IMR-90 (cell line): ENCODE results near the gene METTL25. TPM values are rescaled to one million over a fixed set of nuclear protein-coding genes. Genes with fewer than 3 reads are reported as not detected.

Experiments used
- ATAC-seq: fragments of 200-7000 bp; cut with Tn5 transposase; 2 replicates; pipeline ENCODE4 v1.9.1; 2020; ENCODE audit warnings: low read depth, mild to moderate bottlenecking, moderate library complexity
- BruUV-seq: library from RNA; stranded (reverse); fragments of 400-500 nt; replicated peaks from 2 replicates; lab custom pipeline; 2021; lab: Mats Ljungman, UMichigan
- CTCF ChIA-PET: fragments of 300-600 bp; formaldehyde crosslinking; extraction: SDS; loops from one replicate; lab custom pipeline; 2021; ENCODE audit warnings: antibody characterized with exemption; lab: Yijun Ruan, JAX
- POLR2A ChIA-PET: fragments of 300-600 bp; sonication (Branson Sonifier 250); formaldehyde crosslinking; loops from one replicate; lab custom pipeline; 2022; ENCODE audit warnings: antibody characterized with exemption; ENCODE audit not compliant: unreplicated experiment; lab: Charles Lee
- DNase-seq: peaks from one replicate; pipeline ENCODE4 v3.0.0; 2013
- H2AFZ ChIP-seq: replicated peaks from 2 replicates; pipeline ENCODE3; 2013; ENCODE audit warnings: low read length, mild to moderate bottlenecking; ENCODE audit not compliant: poor library complexity
- H2AK5ac ChIP-seq: 2 replicates; pipeline ENCODE4 v1.6.1; 2013; ENCODE audit warnings: low read depth, low read length, inconsistent platforms
- H2AK9ac ChIP-seq: replicated peaks from 2 replicates; pipeline ENCODE3; 2013; ENCODE audit warnings: mild to moderate bottlenecking, low read depth, low read length, moderate library complexity; ENCODE audit not compliant: poor library complexity
- H2BK120ac ChIP-seq: 2 replicates; pipeline ENCODE4 v1.6.1; 2013; ENCODE audit warnings: low read depth, low read length, inconsistent platforms
- H2BK15ac ChIP-seq: 3 replicates; pipeline ENCODE4 v1.6.1; 2013; ENCODE audit warnings: low read depth, low read length, inconsistent platforms
- H2BK20ac ChIP-seq: 2 replicates; pipeline ENCODE4 v1.6.1; 2013; ENCODE audit warnings: low read depth, mild to moderate bottlenecking, inconsistent platforms, low read length, moderate library complexity
- H2BK5ac ChIP-seq: 2 replicates; pipeline ENCODE4 v1.6.1; 2013; ENCODE audit warnings: mild to moderate bottlenecking, low read depth, low read length, inconsistent platforms; ENCODE audit not compliant: poor library complexity, severe bottlenecking
- H3K14ac ChIP-seq: replicated peaks from 2 replicates; pipeline ENCODE4 v1.6.1; 2013; ENCODE audit warnings: low read depth, low read length, inconsistent platforms
- H3K18ac ChIP-seq: 2 replicates; pipeline ENCODE4 v1.6.1; 2013; ENCODE audit warnings: low read depth, low read length, control low read depth
- H3K23ac ChIP-seq: 2 replicates; pipeline ENCODE4 v1.6.1; 2013; ENCODE audit warnings: low read depth, low read length, inconsistent platforms
- H3K27ac ChIP-seq: 2 replicates; pipeline ENCODE4 v1.5.1; 2013; ENCODE audit warnings: mild to moderate bottlenecking, control low read depth, low read length; ENCODE audit not compliant: insufficient read depth
- H3K27me3 ChIP-seq: 2 replicates; pipeline ENCODE4 v1.6.1; 2013; ENCODE audit warnings: low read length; ENCODE audit not compliant: control insufficient read depth, insufficient read depth
- H3K36me3 ChIP-seq: 2 replicates; pipeline ENCODE4 v1.6.1; 2013; ENCODE audit warnings: low read length, mixed read lengths; ENCODE audit not compliant: control insufficient read depth, insufficient read depth
- H3K4ac ChIP-seq: 2 replicates; pipeline ENCODE4 v1.6.1; 2013; ENCODE audit warnings: low read depth, low read length, inconsistent platforms
- H3K4me1 ChIP-seq: 2 replicates; pipeline ENCODE4 v1.6.1; 2013; ENCODE audit warnings: low read length, mixed read lengths; ENCODE audit not compliant: control insufficient read depth, insufficient read depth
- H3K4me2 ChIP-seq: 2 replicates; pipeline ENCODE4 v1.6.1; 2013; ENCODE audit warnings: low read depth, mild to moderate bottlenecking, control low read depth, low read length, moderate library complexity
- H3K4me3 ChIP-seq: 2 replicates; pipeline ENCODE4 v1.5.1; 2013; ENCODE audit warnings: low read depth, mild to moderate bottlenecking, control low read depth, low read length, moderate library complexity; ENCODE audit not compliant: insufficient read depth
- H3K56ac ChIP-seq: 2 replicates; pipeline ENCODE4 v1.6.1; 2013; ENCODE audit warnings: low read length, inconsistent platforms; ENCODE audit not compliant: insufficient read depth; ENCODE audit errors: extremely low read depth
- H3K79me1 ChIP-seq, 2 experiments: 2 replicates each; pipeline ENCODE4 v1.6.1; 2013; ENCODE audit warnings: low read length in 2 of 2, inconsistent platforms in 1 of 2, low read depth in 1 of 2
- H3K9ac ChIP-seq: 2 replicates; pipeline ENCODE4 v1.6.1; 2013; ENCODE audit warnings: low read depth, low read length, control low read depth
- H3K9me1 ChIP-seq: 2 replicates; pipeline ENCODE4 v1.6.1; 2013; ENCODE audit warnings: low read length, inconsistent platforms; ENCODE audit not compliant: insufficient read depth
- H3K9me3 ChIP-seq: 2 replicates; pipeline ENCODE4 v1.6.1; 2013; ENCODE audit warnings: low read length; ENCODE audit not compliant: control insufficient read depth, insufficient read depth
- H4K20me1 ChIP-seq: 2 replicates; pipeline ENCODE4 v1.6.1; 2013; ENCODE audit warnings: low read length, inconsistent platforms; ENCODE audit not compliant: insufficient read depth
- H4K5ac ChIP-seq: 2 replicates; pipeline ENCODE4 v1.6.1; 2013; ENCODE audit warnings: mild to moderate bottlenecking, low read depth, low read length, control low read depth
- H4K8ac ChIP-seq, 2 experiments: 2 replicates each; pipeline ENCODE4 v1.6.1; 2013; ENCODE audit warnings: low read depth in 2 of 2, low read length in 2 of 2, control low read depth in 1 of 2, inconsistent platforms in 1 of 2
- H4K91ac ChIP-seq: 2 replicates; pipeline ENCODE4 v1.6.1; 2013; ENCODE audit warnings: low read depth, low read length, inconsistent platforms; ENCODE audit not compliant: insufficient read depth
- CEBPB ChIP-seq: IDR thresholded peaks from 2 replicates; pipeline ENCODE4 v1.6.1; 2012; ENCODE audit warnings: low read depth, low read length, improper control_type of control experiment
- ELK1 ChIP-seq: fragments of 150-350 bp; IDR thresholded peaks from 2 replicates; pipeline ENCODE4 v1.6.1; 2016; ENCODE audit warnings: low read depth, mild to moderate bottlenecking, low read length, moderate library complexity, borderline replicate concordance
- MAZ ChIP-seq: IDR thresholded peaks from 2 replicates; pipeline ENCODE4 v1.6.1; 2012; ENCODE audit warnings: low read depth, mild to moderate bottlenecking, low read length, improper control_type of control experiment, moderate library complexity, borderline replicate concordance
- MXI1 ChIP-seq: IDR thresholded peaks from 2 replicates; pipeline ENCODE4 v1.6.1; 2012; ENCODE audit warnings: low read depth, mild to moderate bottlenecking, low read length, moderate library complexity, borderline replicate concordance
- POLR2A ChIP-seq: IDR thresholded peaks from 2 replicates; pipeline ENCODE4 v1.6.1; 2012; ENCODE audit warnings: mild to moderate bottlenecking, low read depth, low read length
- SMC3 ChIP-seq: fragments of 150-350 bp; IDR thresholded peaks from 2 replicates; pipeline ENCODE4 v1.6.1; 2016; ENCODE audit warnings: low read depth, mild to moderate bottlenecking, antibody characterized with exemption, low read length, moderate library complexity
- WGBS, 2 experiments: methylation state at CpG; one replicate each; pipeline versions ENCODE4 v1.1.5 to v1.1.7; 2013; ENCODE audit warnings: missing lambda C conversion rate in 2 of 2; ENCODE audit not compliant: insufficient read length in 1 of 2; ENCODE audit errors: extremely low coverage in 2 of 2; 5-methylcytosine and 5-hydroxymethylcytosine counted together
- dilution Hi-C: fragments of 300-500 bp; cut with HindIII; formaldehyde crosslinking; loops from one replicate; pipeline ENCODE4 v1.14.3; 2018; ENCODE audit warnings: low sequenced_read_pairs; ENCODE audit not compliant: unreplicated experiment
- in situ Hi-C: fragments of 300-500 bp; cut with MboI; formaldehyde crosslinking; loops from 3 replicates; pipeline ENCODE4 v1.14.3; 2019; ENCODE audit warnings: low sequenced_read_pairs, inconsistent platforms, mixed read lengths
- intact Hi-C: fragments of 100-400 bp; cut with micrococcal nuclease; formaldehyde crosslinking; loops from 2 replicates; pipeline ENCODE4 v1.10.0; 2022
- polyA plus RNA-seq, 3 experiments: library from polyadenylated mRNA; depleted of rRNA; stranded (reverse); fragments of >200 nt; gene quantifications; 2 replicates each; pipeline ENCODE4 v1.2.3, GENCODE V29; 2012; ENCODE audit warnings: low replicate concordance in 1 of 3
- total RNA-seq: library from RNA; depleted of rRNA; stranded (reverse); fragments of >200 nt; gene quantifications from 2 replicates; pipeline ENCODE4 v1.2.3, GENCODE V29; 2012

Gene METTL25
- total and polyA plus RNA-seq, 2 of the 4 experiments (the other 2 are of a cell fraction) = 2.6 to 3.0 TPM

GRCh38 chr12:82448911-82449578 lies 90.7 kb downstream of the METTL25 start:
- dilution Hi-C loops = no loop called here
- no peak overlapping the region for H3K18ac ChIP-seq
- CTCF ChIA-PET = interaction anchor here (0.6 kb wide), 1 partner anchor 67 kb away, joined by 3 read pairs; no protein-coding TSS in a partner anchor

More at GRCh38 chr12:82448911-82449578, 90.7 kb downstream of the METTL25 start:
- no peak overlapping the region for H2BK120ac ChIP-seq
- no peak overlapping the region for H2AK5ac ChIP-seq
- no peak overlapping the region for H2BK15ac ChIP-seq
- H3K4ac ChIP-seq = no peak overlapping the region
- no peak overlapping the region for H2AFZ ChIP-seq
- ATAC-seq (no peak), DNase-seq (no peak)
- H4K8ac ChIP-seq = no peak overlapping the region
- no peaks in the 10 kb centered on the region for H3K27me3 ChIP-seq
- in situ Hi-C loops (no loop called here), intact Hi-C loops (loop anchor here (5.0 kb wide), 1 partner anchor 857 kb away; no protein-coding TSS in a partner anchor)
- H4K5ac ChIP-seq = no peak overlapping the region
- no peak overlapping the region for H2BK20ac ChIP-seq
- H3K79me1 ChIP-seq = no peaks in the 10 kb centered on the region
- H3K9ac ChIP-seq = no peak overlapping the region
- no peaks in the 10 kb centered on the region for H3K9me3 ChIP-seq
- BruUV-seq = no TSS peak
- TF ChIP-seq ELK1 (no peak), CEBPB (no peak), POLR2A (no peak), MAZ (no peak), SMC3 (no peak), MXI1 (no peak)
- no peaks in the 10 kb centered on the region for H3K9me1 ChIP-seq
- no peak overlapping the region for H3K4me3 ChIP-seq
- H4K20me1 ChIP-seq = no peaks in the 10 kb centered on the region
- no CpG with 5 or more reads among the region's 2 CpGs for WGBS, 2 experiments
- no peak overlapping the region for H3K56ac ChIP-seq
- H2BK5ac ChIP-seq = no peak overlapping the region
- no peak overlapping the region for H4K91ac ChIP-seq
- H3K36me3 ChIP-seq = no peaks in the 10 kb centered on the region
- POLR2A ChIA-PET = no interaction called here
- H3K4me1 ChIP-seq = no peaks in the 10 kb centered on the region
- no peak overlapping the region for H3K4me2 ChIP-seq
- no peak overlapping the region for H3K23ac ChIP-seq
- no peak overlapping the region for H3K14ac ChIP-seq
- H2AK9ac ChIP-seq = no peak overlapping the region
- no peak overlapping the region for H3K27ac ChIP-seq
